ENCODE results near the gene ATG16L2. TPM values are rescaled to one million over a fixed set of nuclear protein-coding genes. Genes with fewer than 3 reads are reported as not detected.

The ATG16L2 gene
- polyA plus RNA-seq, 1 donor (not counting 4 experiments of a cell fraction or from before 2014, with no cell fraction given) = 9.9 TPM

DNA sequence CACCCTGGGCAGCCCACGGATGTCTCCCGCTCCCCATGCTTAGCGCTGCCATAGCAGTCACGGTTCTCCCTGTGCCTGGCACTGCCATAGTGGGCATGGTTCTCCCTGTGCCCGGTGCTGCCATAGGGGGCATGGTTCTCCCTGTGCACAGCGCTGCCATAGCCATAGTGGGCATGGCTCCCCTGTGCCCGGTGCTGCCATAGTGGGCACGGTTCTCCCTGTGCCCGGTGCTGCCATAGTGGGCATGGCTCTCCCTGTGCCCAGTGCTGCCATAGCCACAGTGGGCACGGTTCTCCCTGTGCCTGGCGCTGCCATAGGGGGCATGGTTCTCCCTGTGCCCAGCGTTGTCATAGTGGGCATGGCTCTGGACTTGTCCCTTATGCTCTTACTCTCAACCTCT lies 42.2 kb upstream of the ATG16L2 start:
- Histone ChIP-seq H4K20me1 (ENCODE audit: control insufficient read depth, extremely low read depth, insufficient read depth, low read length) (no peaks in the 10 kb centered on the region), H2AFZ (ENCODE audit: control insufficient read depth, low read length) (no peak overlapping the region), H3K9ac (ENCODE audit: control insufficient read depth, extremely low read depth, insufficient read depth, low read length) (no peak overlapping the region), H3K4me3 (ENCODE audit: control insufficient read depth in 2 of 3, extremely low read depth in 1 of 3, insufficient read depth in 2 of 3, low read depth in 1 of 3, low read length in 3 of 3) (no peak overlapping the region), H3K4me1 (ENCODE audit: control insufficient read depth, extremely low read depth, insufficient read depth, low read length) (peaks cover 32% of the 10 kb centered on the region), H3K9me1 (ENCODE audit: control insufficient read depth, extremely low read depth, insufficient read depth, low read length) (peaks cover 3% of the 10 kb centered on the region), H3K4me2 (ENCODE audit: control insufficient read depth, extremely low read depth, insufficient read depth, low read depth, low read length) (no peak overlapping the region), H3K36me3 (ENCODE audit: control insufficient read depth in 2 of 2, extremely low read depth in 1 of 2, insufficient read depth in 2 of 2, low read length in 2 of 2) (peaks cover 0 to under 1% of the 10 kb centered on the region in 2 experiments), H3K27me3 (ENCODE audit: control insufficient read depth, extremely low read depth, insufficient read depth, low read length) (no peaks in the 10 kb centered on the region), H3K9me3 (ENCODE audit: control insufficient read depth, low read depth, low read length) (no peaks in the 10 kb centered on the region), H3K27ac (ENCODE audit: control insufficient read depth, insufficient read depth, low read length) (no peak overlapping the region), H3K79me2 (ENCODE audit: control insufficient read depth, insufficient read depth, low read length) (no peaks in the 10 kb centered on the region)
- TF ChIP-seq, protein P1, sequence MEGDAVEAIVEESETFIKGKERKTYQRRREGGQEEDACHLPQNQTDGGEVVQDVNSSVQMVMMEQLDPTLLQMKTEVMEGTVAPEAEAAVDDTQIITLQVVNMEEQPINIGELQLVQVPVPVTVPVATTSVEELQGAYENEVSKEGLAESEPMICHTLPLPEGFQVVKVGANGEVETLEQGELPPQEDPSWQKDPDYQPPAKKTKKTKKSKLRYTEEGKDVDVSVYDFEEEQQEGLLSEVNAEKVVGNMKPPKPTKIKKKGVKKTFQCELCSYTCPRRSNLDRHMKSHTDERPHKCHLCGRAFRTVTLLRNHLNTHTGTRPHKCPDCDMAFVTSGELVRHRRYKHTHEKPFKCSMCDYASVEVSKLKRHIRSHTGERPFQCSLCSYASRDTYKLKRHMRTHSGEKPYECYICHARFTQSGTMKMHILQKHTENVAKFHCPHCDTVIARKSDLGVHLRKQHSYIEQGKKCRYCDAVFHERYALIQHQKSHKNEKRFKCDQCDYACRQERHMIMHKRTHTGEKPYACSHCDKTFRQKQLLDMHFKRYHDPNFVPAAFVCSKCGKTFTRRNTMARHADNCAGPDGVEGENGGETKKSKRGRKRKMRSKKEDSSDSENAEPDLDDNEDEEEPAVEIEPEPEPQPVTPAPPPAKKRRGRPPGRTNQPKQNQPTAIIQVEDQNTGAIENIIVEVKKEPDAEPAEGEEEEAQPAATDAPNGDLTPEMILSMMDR (optimal IDR thresholded peaks at IDR 0.05 in 1 of 3, IDR thresholded peaks at IDR 0.05 in 1 of 3, conservative IDR thresholded peaks at IDR 0.05 in 1 of 3; ENCODE audit: extremely low read depth in 1 of 3, insufficient read depth in 2 of 3, low read length in 3 of 3) = no peak
- no peak for TF ChIP-seq EZH2 (IDR thresholded peaks at IDR 0.05; ENCODE audit: low read length)
- FAIRE-seq (no peak), DNase-seq (ENCODE audit: low read depth, low spot score) (no peak)
- dilution Hi-C loops (cut with MboI; ENCODE audit: extremely low pct_ligation_motif_present, low sequenced_read_pairs) = no loop called here

DNA sequence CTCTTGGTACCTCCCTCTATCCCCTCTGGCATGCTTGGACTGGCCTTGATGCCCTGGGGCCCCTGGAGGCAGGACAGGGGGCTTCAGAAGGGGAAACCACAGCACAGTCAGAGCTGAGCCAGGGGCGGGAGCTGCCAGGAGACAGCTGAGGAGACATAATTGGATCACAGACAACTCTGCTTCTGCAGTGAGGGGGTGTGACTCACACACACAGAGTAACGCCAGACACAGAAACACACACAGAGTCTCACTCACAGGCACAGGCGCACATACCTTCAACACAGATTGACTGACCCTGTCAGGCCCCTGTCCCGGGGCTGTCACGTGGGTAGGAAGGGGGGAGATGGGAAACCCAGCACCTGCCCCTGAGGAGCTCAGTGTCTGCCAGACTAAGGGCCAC lies 40.9 kb upstream of the ATG16L2 start:
- no peaks in the 10 kb centered on the region for H3K9me3 ChIP-seq (ENCODE audit: control insufficient read depth, low read depth, low read length)
- H3K4me1 ChIP-seq (ENCODE audit: control insufficient read depth, extremely low read depth, insufficient read depth, low read length) = peaks cover 32% of the 10 kb centered on the region
- H3K9me1 ChIP-seq (ENCODE audit: control insufficient read depth, extremely low read depth, insufficient read depth, low read length) = peaks cover 3% of the 10 kb centered on the region
- H3K4me2 ChIP-seq (ENCODE audit: control insufficient read depth, extremely low read depth, insufficient read depth, low read depth, low read length) = peak overlapping the region; percentile 51
- no peak overlapping the region for H3K9ac ChIP-seq (ENCODE audit: control insufficient read depth, extremely low read depth, insufficient read depth, low read length)
- dilution Hi-C loops (cut with MboI; ENCODE audit: extremely low pct_ligation_motif_present, low sequenced_read_pairs) = no loop called here
- no peaks in the 10 kb centered on the region for H3K79me2 ChIP-seq (ENCODE audit: control insufficient read depth, insufficient read depth, low read length)
- peak; percentile 5 for FAIRE-seq
- H3K4me3 ChIP-seq (ENCODE audit: control insufficient read depth in 2 of 3, extremely low read depth in 1 of 3, insufficient read depth in 2 of 3, low read depth in 1 of 3, low read length in 3 of 3) = no peak overlapping the region
- no peak overlapping the region for H2AFZ ChIP-seq (ENCODE audit: control insufficient read depth, low read length)
- H3K27me3 ChIP-seq (ENCODE audit: control insufficient read depth, extremely low read depth, insufficient read depth, low read length) = no peaks in the 10 kb centered on the region
- H3K36me3 ChIP-seq (ENCODE audit: control insufficient read depth in 2 of 2, extremely low read depth in 1 of 2, insufficient read depth in 2 of 2, low read length in 2 of 2) = peaks cover 0 to 5% of the 10 kb centered on the region in 2 experiments
- H3K27ac ChIP-seq (ENCODE audit: control insufficient read depth, insufficient read depth, low read length) = peak overlapping the region; percentile 65
- DNase-seq (ENCODE audit: low read depth, low spot score) = no peak
- no peaks in the 10 kb centered on the region for H4K20me1 ChIP-seq (ENCODE audit: control insufficient read depth, extremely low read depth, insufficient read depth, low read length)
- no peak for TF ChIP-seq EZH2 (IDR thresholded peaks at IDR 0.05; ENCODE audit: low read length)
- TF ChIP-seq, protein P1 (optimal IDR thresholded peaks at IDR 0.05 in 1 of 3, IDR thresholded peaks at IDR 0.05 in 1 of 3, conservative IDR thresholded peaks at IDR 0.05 in 1 of 3; ENCODE audit: extremely low read depth in 1 of 3, insufficient read depth in 2 of 3, low read length in 3 of 3) = no peak

Data from keratinocyte (primary cell).